Karpas-422 (cell line): Measurements from ENCODE around the gene ZFR. TPM values are rescaled to one million over a fixed set of nuclear protein-coding genes. Genes with fewer than 3 reads are reported as not detected.

Source experiments
- DNase-seq: peaks from one replicate; pipeline ENCODE4 v3.0.0-alpha.2; 2015
- H2AFZ ChIP-seq: fragments of 200-600 bp; sonication (generic); 2 replicates; pipeline ENCODE4 v1.6.1; 2014; ENCODE audit warnings: antibody characterized with exemption, low read length, mixed read lengths
- H3K27ac ChIP-seq: fragments of 200-600 bp; sonication (generic); 2 replicates; pipeline ENCODE4 v1.5.1; 2014; ENCODE audit warnings: mild to moderate bottlenecking, low read length, moderate library complexity
- H3K27me3 ChIP-seq: fragments of 200-600 bp; sonication (generic); 2 replicates; pipeline ENCODE4 v1.6.1; 2014; ENCODE audit warnings: low read length, mixed read lengths
- H3K36me3 ChIP-seq: fragments of 200-600 bp; sonication (generic); 2 replicates; pipeline ENCODE4 v1.6.1; 2014; ENCODE audit warnings: low read length, mixed read lengths; ENCODE audit not compliant: insufficient read depth
- H3K4me1 ChIP-seq: fragments of 200-600 bp; sonication (generic); 2 replicates; pipeline ENCODE4 v1.6.1; 2014; ENCODE audit warnings: mild to moderate bottlenecking, low read length, mixed read lengths
- H3K4me2 ChIP-seq: fragments of 200-600 bp; sonication (generic); 2 replicates; pipeline ENCODE4 v1.6.1; 2014; ENCODE audit warnings: low read length, low read depth, mild to moderate bottlenecking; ENCODE audit not compliant: poor library complexity, severe bottlenecking
- H3K4me3 ChIP-seq: fragments of 200-600 bp; sonication (generic); 2 replicates; pipeline ENCODE4 v1.5.1; 2014; ENCODE audit warnings: mild to moderate bottlenecking, antibody characterized with exemption, low read length, mixed read lengths
- H3K79me2 ChIP-seq: fragments of 200-600 bp; sonication (generic); 2 replicates; pipeline ENCODE4 v1.6.1; 2014; ENCODE audit warnings: mild to moderate bottlenecking, low read length, mixed read lengths
- H3K9ac ChIP-seq: fragments of 200-600 bp; sonication (generic); 2 replicates; pipeline ENCODE4 v1.6.0; 2014; ENCODE audit warnings: low read length
- H3K9me2 ChIP-seq: fragments of 200-600 bp; sonication (generic), shearing (Covaris generic); replicated peaks from 2 replicates; pipeline ENCODE4 v1.6.0; 2014; ENCODE audit warnings: mild to moderate bottlenecking, low read length, moderate library complexity; ENCODE audit not compliant: insufficient read depth
- H3K9me3 ChIP-seq: fragments of 300-700, 200-600 bp; sonication (generic); 2 replicates; pipeline ENCODE4 v1.6.1; 2014; ENCODE audit warnings: low read length, mixed read lengths
- H4K20me1 ChIP-seq: fragments of 200-600 bp; sonication (generic); 2 replicates; pipeline ENCODE4 v1.6.1; 2014; ENCODE audit warnings: mild to moderate bottlenecking, antibody characterized with exemption, low read length, low read depth; ENCODE audit not compliant: insufficient read depth
- total RNA-seq: library from RNA; depleted of rRNA; stranded (reverse); fragments of >200 nt; shearing (Covaris generic); gene quantifications from 2 replicates; pipeline ENCODE4 v1.2.3, GENCODE V29; 2014; ENCODE audit warnings: low replicate concordance

ZFR gene
- total RNA-seq, 1 experiment from 2014 or later, result 87.7 TPM

DNA sequence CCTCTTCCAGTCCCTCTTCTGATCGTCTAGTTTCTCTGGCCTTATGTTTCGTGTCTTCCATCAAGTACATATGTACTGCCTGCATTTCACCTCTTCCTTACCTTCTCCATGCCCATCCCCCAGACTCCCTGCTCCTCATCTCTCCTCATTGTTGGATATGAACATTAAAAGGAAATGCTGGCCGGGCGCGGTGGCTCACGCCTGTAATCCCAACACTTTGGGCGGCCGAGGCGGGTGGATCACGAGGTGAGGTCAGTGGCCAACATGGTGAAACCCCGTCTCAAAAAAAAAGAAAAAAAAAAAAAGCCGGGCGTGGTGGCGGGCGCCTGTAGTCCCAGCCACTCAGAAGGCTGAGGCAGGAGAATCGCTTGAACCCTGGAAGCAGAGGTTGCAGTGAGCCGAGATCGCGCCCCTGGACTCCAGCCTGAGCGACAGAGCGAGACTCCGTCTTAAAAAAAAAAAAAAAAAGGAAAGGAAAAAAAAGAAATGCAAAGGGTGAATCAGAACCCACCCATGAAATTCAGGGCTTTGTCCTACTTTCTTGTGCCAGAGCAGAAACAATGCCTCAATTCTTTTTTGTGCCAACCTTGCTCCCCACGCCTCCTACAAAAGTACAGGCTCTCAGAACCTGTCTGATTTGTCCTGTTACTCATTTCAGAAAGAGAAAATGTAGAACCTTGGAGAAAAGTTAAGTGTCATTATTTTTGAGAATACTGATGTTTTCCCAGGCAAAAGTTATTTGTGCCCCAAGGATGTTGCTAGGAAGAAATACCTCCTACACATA is 1.5 kb upstream of the ZFR start:
- H3K27ac ChIP-seq, result no peak overlapping the region
- H2AFZ ChIP-seq, result no peak overlapping the region
- H4K20me1 ChIP-seq, result peaks cover 8% of the 10 kb centered on the region; the same call in 1 of the 2 replicates

GRCh38 chr5:32445287-32445758 is 783 bp upstream of the ZFR start:
- DNase-seq, result no peak
- Histone ChIP-seq H3K27me3 (no peaks in the 10 kb centered on the region), H3K9me3 (no peaks in the 10 kb centered on the region), H3K79me2 (peaks cover 40% of the 10 kb centered on the region), H3K36me3 (peaks cover 8% of the 10 kb centered on the region; the same call in 1 of the 2 replicates), H3K9ac (no peak overlapping the region), H3K9me2 (no peaks in the 10 kb centered on the region), H4K20me1 (peaks cover 10% of the 10 kb centered on the region; the same call in 1 of the 2 replicates), H3K4me1 (peaks cover 32% of the 10 kb centered on the region), H3K4me2 (peak overlapping the region; percentile 69), H3K4me3 (no peak overlapping the region), H3K27ac (no peak overlapping the region), H2AFZ (no peak overlapping the region)

More for the DNA sequence above, 1.5 kb upstream of the ZFR start:
- Histone ChIP-seq H3K4me2 (no peak overlapping the region), H3K9me2 (no peaks in the 10 kb centered on the region), H3K4me1 (peaks cover 32% of the 10 kb centered on the region), H3K27me3 (no peaks in the 10 kb centered on the region), H3K79me2 (peaks cover 33% of the 10 kb centered on the region), H3K9me3 (no peaks in the 10 kb centered on the region), H3K9ac (no peak overlapping the region), H3K4me3 (no peak overlapping the region), H3K36me3 (peaks cover 7% of the 10 kb centered on the region; the same call in 1 of the 2 replicates)
- no peak for DNase-seq

- Histone ChIP-seq H3K36me3 (peaks cover 15% of the 10 kb centered on the region; the same call in 1 of the 2 replicates), H3K4me3 (peak overlapping the region; percentile 73), H3K4me2 (peak overlapping the region; percentile 86), H3K4me1 (peaks cover 32% of the 10 kb centered on the region), H3K79me2 (peaks cover 56% of the 10 kb centered on the region), H3K27me3 (no peaks in the 10 kb centered on the region), H4K20me1 (peaks cover 10% of the 10 kb centered on the region; the same call in 1 of the 2 replicates), H3K27ac (peak overlapping the region; percentile 71), H3K9me2 (no peaks in the 10 kb centered on the region), H2AFZ (peak overlapping the region; percentile 63), H3K9me3 (no peaks in the 10 kb centered on the region), H3K9ac (peak overlapping the region; percentile 80)
- DNase-seq, result peak; percentile 75
Measured at GRCh38 chr5:32443541-32444430, 754 bp downstream of the ZFR start.

- Histone ChIP-seq H3K4me1 (peaks cover 32% of the 10 kb centered on the region), H3K9me3 (no peaks in the 10 kb centered on the region), H3K36me3 (peaks cover 17% of the 10 kb centered on the region; the same call in 1 of the 2 replicates), H3K79me2 (peaks cover 62% of the 10 kb centered on the region), H3K27ac (peak overlapping the region; percentile 42), H3K9me2 (no peaks in the 10 kb centered on the region), H3K27me3 (no peaks in the 10 kb centered on the region), H3K4me2 (peak overlapping the region; percentile 86), H2AFZ (no peak overlapping the region), H4K20me1 (peaks cover 10% of the 10 kb centered on the region; the same call in 1 of the 2 replicates), H3K9ac (peak overlapping the region; percentile 80), H3K4me3 (peak overlapping the region; percentile 73)
- peak; percentile 51 for DNase-seq
Measured at GRCh38 chr5:32443145-32443540, 1.4 kb downstream of the ZFR start.

GRCh38 chr5:32439086-32439642 is 5.4 kb downstream of the ZFR start:
- Histone ChIP-seq H3K27ac (no peak overlapping the region), H3K9ac (no peak overlapping the region), H3K9me2 (no peaks in the 10 kb centered on the region), H3K27me3 (no peaks in the 10 kb centered on the region), H3K4me3 (no peak overlapping the region), H3K4me2 (no peak overlapping the region), H3K4me1 (peaks cover 21% of the 10 kb centered on the region), H3K9me3 (no peaks in the 10 kb centered on the region), H3K36me3 (peaks cover 17% of the 10 kb centered on the region; the same call in 1 of the 2 replicates), H3K79me2 (peaks cover 98% of the 10 kb centered on the region), H2AFZ (no peak overlapping the region), H4K20me1 (peaks cover 5% of the 10 kb centered on the region; the same call in 1 of the 2 replicates)
- DNase-seq, result no peak

DNA sequence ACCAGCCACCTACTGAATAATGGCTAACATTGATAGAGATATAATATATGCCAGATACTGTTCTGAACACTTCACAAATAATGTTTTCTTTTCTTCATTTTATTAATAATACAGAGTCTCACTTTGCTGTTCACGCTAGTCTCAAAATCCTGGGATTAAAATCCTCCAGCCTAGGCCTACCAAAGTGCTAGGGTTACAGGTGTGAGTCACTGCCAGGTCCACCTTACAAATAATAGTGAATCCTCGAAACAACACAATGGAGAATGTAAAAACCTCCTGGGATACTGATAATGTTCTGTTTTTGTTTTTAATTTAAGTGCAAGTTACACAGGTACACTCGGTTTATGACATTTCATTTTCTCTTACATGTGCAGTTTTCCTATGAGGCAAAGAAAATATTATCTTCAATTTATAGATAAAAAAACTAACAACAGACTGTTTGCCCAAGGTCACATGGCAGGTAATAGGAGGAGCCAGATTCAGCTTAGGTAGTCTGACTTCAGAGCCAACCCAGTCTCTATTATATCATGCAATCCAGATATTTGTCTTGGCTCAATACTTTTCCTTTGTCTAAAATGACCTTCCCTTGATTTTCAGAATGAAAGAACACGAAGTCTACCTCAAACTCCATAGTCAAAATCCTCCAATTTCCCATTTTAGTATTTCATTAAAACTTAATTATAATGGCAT is 7.8 kb downstream of the ZFR start:
- Histone ChIP-seq H3K4me3 (no peak overlapping the region), H3K4me1 (peaks cover 6% of the 10 kb centered on the region; the same call in 1 of the 2 replicates), H3K27me3 (no peaks in the 10 kb centered on the region), H3K36me3 (peaks cover 23% of the 10 kb centered on the region), H3K79me2 (peaks cover 100% of the 10 kb centered on the region), H3K4me2 (no peak overlapping the region), H3K9me3 (no peaks in the 10 kb centered on the region), H3K27ac (no peak overlapping the region), H3K9me2 (no peaks in the 10 kb centered on the region), H2AFZ (no peak overlapping the region), H4K20me1 (peaks cover 5% of the 10 kb centered on the region; the same call in 1 of the 2 replicates), H3K9ac (no peak overlapping the region)
- no peak for DNase-seq

DNA sequence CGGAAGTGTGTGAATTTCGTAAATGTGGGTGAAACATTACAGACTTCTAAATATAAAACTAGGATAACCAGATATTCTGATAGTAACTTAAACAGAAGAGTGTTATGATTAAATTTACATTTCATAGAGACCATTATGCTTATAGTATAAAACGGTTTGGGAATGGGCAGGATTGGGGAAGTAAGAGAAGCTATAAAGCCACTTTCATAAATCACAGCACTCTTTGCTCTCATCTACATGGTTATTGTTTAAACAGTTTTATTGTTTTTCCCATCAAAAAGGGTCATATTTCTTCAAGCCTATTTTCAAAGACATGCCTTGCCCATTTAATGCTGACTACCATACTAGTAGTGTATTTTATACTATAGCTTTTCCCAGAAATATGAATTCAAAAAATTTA is 9.2 kb downstream of the ZFR start:
- no peaks in the 10 kb centered on the region for H3K9me3 ChIP-seq
- H3K4me1 ChIP-seq, result no peaks in the 10 kb centered on the region
- H3K27me3 ChIP-seq, result no peaks in the 10 kb centered on the region
- no peak overlapping the region for H3K27ac ChIP-seq
- H3K9me2 ChIP-seq, result no peaks in the 10 kb centered on the region
- H2AFZ ChIP-seq, result no peak overlapping the region
- no peak for DNase-seq
- H3K4me3 ChIP-seq, result no peak overlapping the region
- H3K79me2 ChIP-seq, result peaks cover 100% of the 10 kb centered on the region
- H3K4me2 ChIP-seq, result no peak overlapping the region
- H3K9ac ChIP-seq, result no peak overlapping the region
- peaks cover 17% of the 10 kb centered on the region for H3K36me3 ChIP-seq
- H4K20me1 ChIP-seq, result no peaks in the 10 kb centered on the region; the same call in 1 of the 2 replicates
